ENCODE measurements around the gene FSTL4. TPM values are rescaled to one million over a fixed set of nuclear protein-coding genes. Genes with fewer than 3 reads are reported as not detected.

Gene FSTL4
- total RNA-seq, 1 experiment from 2014 or later: not detected

- Histone ChIP-seq H3K36me3 (ENCODE audit: low read depth) (no peaks in the 10 kb centered on the region), H3K27ac (no peak overlapping the region), H3K9me2 (ENCODE audit: insufficient read depth) (no peaks in the 10 kb centered on the region), H3K27me3 (ENCODE audit: insufficient read depth, low read depth) (no peaks in the 10 kb centered on the region), H3K9me3 (ENCODE audit: insufficient read depth, low read depth) (no peaks in the 10 kb centered on the region), H3F3A (ENCODE audit: insufficient read depth, low read depth) (no peaks in the 10 kb centered on the region), H2AFZ (no peak overlapping the region), H3K4me3 (no peak overlapping the region), H4K20me1 (ENCODE audit: insufficient read depth) (no peaks in the 10 kb centered on the region), H3K79me2 (ENCODE audit: low read depth) (no peaks in the 10 kb centered on the region), H3K4me1 (replicated peaks; ENCODE audit: insufficient read depth) (no peaks in the 10 kb centered on the region), H3K4me2 (no peak overlapping the region)
- intact Hi-C loops (cut with micrococcal nuclease; ENCODE audit: unreplicated experiment): no loop called here
- DNase-seq: no peak
- POLR2A ChIA-PET (ENCODE audit: unreplicated experiment): no interaction called here
- CTCF ChIA-PET: no interaction called here
- TF ChIP-seq CTCF (conservative IDR thresholded peaks at IDR 0.05) (no peak), EZH2 (IDR thresholded peaks at IDR 0.05; ENCODE audit: low read depth) (no peak)
- BruUV-seq (replicated peaks): no TSS peak
Observed at GRCh38 chr5:133564921-133565565, 47.3 kb downstream of the FSTL4 start.

GRCh38 chr5:133562554-133562953 is 49.8 kb downstream of the FSTL4 start:
- no TSS peak for BruUV-seq (replicated peaks)
- no peaks in the 10 kb centered on the region for H3K9me3 ChIP-seq (ENCODE audit: insufficient read depth, low read depth)

GRCh38 chr5:133559960-133560359 is 52.4 kb downstream of the FSTL4 start:
- Histone ChIP-seq H3K36me3 (ENCODE audit: low read depth) (no peaks in the 10 kb centered on the region), H3F3A (ENCODE audit: insufficient read depth, low read depth) (no peaks in the 10 kb centered on the region), H3K4me3 (no peak overlapping the region), H3K9me3 (ENCODE audit: insufficient read depth, low read depth) (no peaks in the 10 kb centered on the region), H3K79me2 (ENCODE audit: low read depth) (no peaks in the 10 kb centered on the region), H4K20me1 (ENCODE audit: insufficient read depth) (no peaks in the 10 kb centered on the region), H2AFZ (no peak overlapping the region), H3K4me2 (no peak overlapping the region), H3K4me1 (replicated peaks; ENCODE audit: insufficient read depth) (no peaks in the 10 kb centered on the region), H3K27me3 (ENCODE audit: insufficient read depth, low read depth) (no peaks in the 10 kb centered on the region), H3K9me2 (ENCODE audit: insufficient read depth) (no peaks in the 10 kb centered on the region), H3K27ac (no peak overlapping the region)
- ChIA-PET POLR2A (ENCODE audit: unreplicated experiment) (no interaction called here), CTCF (no interaction called here)
- BruUV-seq (replicated peaks): no TSS peak
- intact Hi-C loops (cut with micrococcal nuclease; ENCODE audit: unreplicated experiment): no loop called here
- no peak for DNase-seq
- no peak for TF ChIP-seq CTCF (conservative IDR thresholded peaks at IDR 0.05)
- TF ChIP-seq EZH2 (IDR thresholded peaks at IDR 0.05; ENCODE audit: low read depth): no peak

More at GRCh38 chr5:133562554-133562953, 49.8 kb downstream of the FSTL4 start:
- Histone ChIP-seq H3K27me3 (ENCODE audit: insufficient read depth, low read depth) (no peaks in the 10 kb centered on the region), H3K79me2 (ENCODE audit: low read depth) (no peaks in the 10 kb centered on the region), H3K27ac (no peak overlapping the region), H4K20me1 (ENCODE audit: insufficient read depth) (no peaks in the 10 kb centered on the region), H3K36me3 (ENCODE audit: low read depth) (no peaks in the 10 kb centered on the region), H3F3A (ENCODE audit: insufficient read depth, low read depth) (no peaks in the 10 kb centered on the region), H3K4me2 (no peak overlapping the region), H2AFZ (no peak overlapping the region), H3K4me1 (replicated peaks; ENCODE audit: insufficient read depth) (no peaks in the 10 kb centered on the region), H3K9me2 (ENCODE audit: insufficient read depth) (no peaks in the 10 kb centered on the region), H3K4me3 (no peak overlapping the region)
- intact Hi-C loops (cut with micrococcal nuclease; ENCODE audit: unreplicated experiment): no loop called here
- CTCF ChIA-PET: no interaction called here
- POLR2A ChIA-PET (ENCODE audit: unreplicated experiment): no interaction called here
- TF ChIP-seq EZH2 (IDR thresholded peaks at IDR 0.05; ENCODE audit: low read depth) (no peak), CTCF (conservative IDR thresholded peaks at IDR 0.05) (no peak)
- no peak for DNase-seq
